SH-SY5Y (cell line): ENCODE results near the gene ARHGAP8.

ENCODE experiments used
- GATA2 ChIP-seq: IDR thresholded peaks from 2 replicates; pipeline ENCODE4 v1.6.1; 2011; ENCODE audit warnings: mild to moderate bottlenecking, low read depth, low read length
- GATA3 ChIP-seq: IDR thresholded peaks from 2 replicates; pipeline ENCODE4 v1.6.1; 2011; ENCODE audit warnings: low read depth, mild to moderate bottlenecking, low read length, moderate library complexity

Gene ARHGAP8

GRCh38 chr22:44743247-44743646 is 9.1 kb upstream of the ARHGAP8 start:
- TF ChIP-seq GATA3 (no peak), GATA2 (no peak)

GRCh38 chr22:44743804-44744211 is 8.6 kb upstream of the ARHGAP8 start:
- TF ChIP-seq GATA2 (peak; percentile 56; the same call in 1 of the 2 replicates), GATA3 (no peak)

- TF ChIP-seq GATA2 (no peak), GATA3 (no peak)
Observed at GRCh38 chr22:44745853-44746789, 6.3 kb upstream of the ARHGAP8 start.

GRCh38 chr22:44748524-44748923 is 3.9 kb upstream of the ARHGAP8 start:
- TF ChIP-seq GATA3, result no peak
- TF ChIP-seq GATA2, result no peak

GRCh38 chr22:44750481-44750880 is 1.9 kb upstream of the ARHGAP8 start:
- TF ChIP-seq GATA3 (no peak), GATA2 (no peak)

- TF ChIP-seq GATA2 (no peak), GATA3 (no peak)
Observed at GRCh38 chr22:44753189-44754042, 1.0 kb downstream of the ARHGAP8 start.

GRCh38 chr22:44754998-44755397 is 2.6 kb downstream of the ARHGAP8 start:
- TF ChIP-seq GATA2 (no peak), GATA3 (no peak)

- TF ChIP-seq GATA2 (no peak), GATA3 (no peak)
Observed at GRCh38 chr22:44755417-44755816, 3.0 kb downstream of the ARHGAP8 start.

- TF ChIP-seq GATA3 (no peak), GATA2 (no peak)
Observed at GRCh38 chr22:44755956-44756361, 3.6 kb downstream of the ARHGAP8 start.

- TF ChIP-seq GATA3 (no peak), GATA2 (no peak)
Observed at GRCh38 chr22:44758344-44758973, 6.1 kb downstream of the ARHGAP8 start.

GRCh38 chr22:44759001-44759400 is 6.6 kb downstream of the ARHGAP8 start:
- TF ChIP-seq GATA2 (no peak), GATA3 (no peak)

- TF ChIP-seq GATA2, result no peak
- TF ChIP-seq GATA3, result no peak
Observed at GRCh38 chr22:44759430-44760310, 7.3 kb downstream of the ARHGAP8 start.

- TF ChIP-seq GATA2 (no peak), GATA3 (no peak)
Observed at GRCh38 chr22:44760476-44760875, 8.1 kb downstream of the ARHGAP8 start.

- TF ChIP-seq GATA2 (no peak), GATA3 (no peak)
Observed at GRCh38 chr22:44761025-44761424, 8.7 kb downstream of the ARHGAP8 start.
